HUES48 (cell line): Measurements from ENCODE around the gene GAN.
"Not testable (repeated sequence)": the region's sequence is repeated elsewhere in the genome, so short reads cannot be mapped to it uniquely, and the experiment has no call there.

ENCODE experiments used
- H3K27ac ChIP-seq: one replicate; pipeline ENCODE4 v1.7.0; 2013; ENCODE audit warnings: low read depth, low read length, inconsistent platforms
- H3K27me3 ChIP-seq: 2 replicates; pipeline ENCODE4 v1.6.1; 2013; ENCODE audit warnings: mild to moderate bottlenecking, low read length; ENCODE audit not compliant: control insufficient read depth, insufficient read depth
- H3K36me3 ChIP-seq: 2 replicates; pipeline ENCODE4 v1.6.1; 2013; ENCODE audit warnings: low read length; ENCODE audit not compliant: control insufficient read depth, insufficient read depth
- H3K4me1 ChIP-seq: 2 replicates; pipeline ENCODE4 v1.6.1; 2013; ENCODE audit warnings: mild to moderate bottlenecking, low read length; ENCODE audit not compliant: control insufficient read depth, insufficient read depth
- H3K4me3 ChIP-seq: 2 replicates; pipeline ENCODE4 v1.5.1; 2013; ENCODE audit warnings: mild to moderate bottlenecking, low read depth, low read length
- H3K9ac ChIP-seq: 2 replicates; pipeline ENCODE4 v1.6.1; 2013; ENCODE audit warnings: mild to moderate bottlenecking, low read depth, low read length, moderate library complexity
- H3K9me3 ChIP-seq: 2 replicates; pipeline ENCODE4 v1.6.1; 2013; ENCODE audit warnings: low read length; ENCODE audit not compliant: control insufficient read depth, insufficient read depth

GAN gene

GRCh38 chr16:81399909-81400308 lies 85.1 kb downstream of the GAN start:
- no peaks in the 10 kb centered on the region for H3K36me3 ChIP-seq
- H3K9me3 ChIP-seq, result no peaks in the 10 kb centered on the region; the same call in 1 of the 2 replicates
- no peak overlapping the region for H3K4me3 ChIP-seq
- H3K4me1 ChIP-seq, result no peaks in the 10 kb centered on the region
- H3K27me3 ChIP-seq, result peaks cover 4% of the 10 kb centered on the region; the same call in 1 of the 2 replicates
- H3K27ac ChIP-seq, result no peak overlapping the region
- no peak overlapping the region for H3K9ac ChIP-seq

GRCh38 chr16:81401035-81401950 lies 86.5 kb downstream of the GAN start:
- Histone ChIP-seq H3K36me3 (no peaks in the 10 kb centered on the region), H3K4me3 (no peak overlapping the region), H3K4me1 (peaks cover 5% of the 10 kb centered on the region; the same call in 1 of the 2 replicates), H3K9ac (no peak overlapping the region), H3K27me3 (peaks cover 4% of the 10 kb centered on the region; the same call in 1 of the 2 replicates), H3K9me3 (no peaks in the 10 kb centered on the region; the same call in 1 of the 2 replicates), H3K27ac (no peak overlapping the region)

GRCh38 chr16:81403208-81403600 lies 88.4 kb downstream of the GAN start:
- no peak overlapping the region for H3K4me3 ChIP-seq
- H3K9ac ChIP-seq, result no peak overlapping the region
- H3K27ac ChIP-seq, result no peak overlapping the region
- no peaks in the 10 kb centered on the region for H3K36me3 ChIP-seq
- H3K27me3 ChIP-seq, result peaks cover 4% of the 10 kb centered on the region; the same call in 1 of the 2 replicates
- peaks cover 5% of the 10 kb centered on the region; the same call in 1 of the 2 replicates for H3K4me1 ChIP-seq
- H3K9me3 ChIP-seq, result no peaks in the 10 kb centered on the region; the same call in 1 of the 2 replicates

DNA sequence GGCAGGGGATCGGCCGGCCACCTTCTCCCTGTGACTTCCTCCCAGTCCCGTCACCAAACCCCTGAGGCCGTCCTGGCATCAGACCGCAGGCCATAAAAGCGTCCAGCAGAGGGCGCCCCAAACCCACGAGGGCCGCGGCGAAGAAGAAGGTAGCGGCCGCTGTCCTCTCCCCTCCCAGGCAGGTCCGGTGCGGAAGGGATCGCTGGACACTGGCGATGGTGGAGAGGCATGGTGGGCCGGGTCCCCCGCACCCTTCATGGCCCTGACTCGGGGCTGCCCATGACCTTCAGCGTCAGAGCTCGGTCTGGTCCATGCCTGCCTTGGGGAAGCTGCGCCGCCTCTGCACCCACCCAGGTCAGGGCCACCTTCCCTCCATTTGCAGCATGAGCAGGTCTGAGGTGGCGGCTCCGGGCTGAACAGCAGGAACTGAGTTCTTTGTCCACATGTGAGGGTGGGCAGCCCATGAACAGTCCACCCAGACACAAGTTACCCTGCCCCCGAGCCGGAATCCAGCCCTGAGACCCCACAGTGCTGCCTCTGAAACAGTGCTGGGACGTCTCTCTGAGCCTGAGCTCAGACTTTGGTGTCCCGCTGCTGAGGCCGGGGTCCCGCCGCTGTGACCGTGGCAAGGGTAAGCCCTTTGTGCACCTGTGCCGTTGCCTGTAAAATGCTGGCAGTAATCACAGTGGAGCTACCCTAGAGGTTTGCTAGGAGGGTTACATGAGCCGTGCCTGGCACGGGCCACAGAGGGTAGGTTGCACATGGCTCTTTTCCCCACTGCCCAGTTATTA lies 89.0 kb downstream of the GAN start:
- Histone ChIP-seq H3K27me3 (peaks cover 4% of the 10 kb centered on the region; the same call in 1 of the 2 replicates), H3K9me3 (no peaks in the 10 kb centered on the region; the same call in 1 of the 2 replicates), H3K9ac (no peak overlapping the region; the same call in 1 of the 2 replicates), H3K4me1 (peaks cover 5% of the 10 kb centered on the region; the same call in 1 of the 2 replicates), H3K36me3 (no peaks in the 10 kb centered on the region), H3K27ac (no peak overlapping the region), H3K4me3 (peak overlapping the region; percentile 60)

DNA sequence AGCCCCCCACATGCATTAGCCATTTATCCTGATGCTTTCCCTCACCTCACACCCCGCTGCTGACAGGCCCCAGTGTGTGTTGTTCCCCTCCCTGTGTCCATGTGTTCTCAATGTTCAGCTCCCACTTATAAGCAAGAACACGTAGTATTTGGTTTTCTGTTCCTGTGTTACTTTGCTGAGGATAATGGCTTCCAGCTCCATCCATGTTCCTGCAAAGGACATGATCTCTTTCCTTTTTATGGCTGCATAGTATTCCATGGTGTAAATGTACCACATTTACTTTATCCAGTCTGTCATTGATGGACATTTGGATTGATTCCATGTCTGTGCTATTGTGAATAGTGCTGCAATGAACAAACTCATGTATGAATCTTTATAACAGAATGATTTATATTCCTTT lies 90.2 kb downstream of the GAN start:
- not testable (repeated sequence) for H3K9me3 ChIP-seq, H3K4me1 ChIP-seq, H3K27me3 ChIP-seq, H3K9ac ChIP-seq, H3K36me3 ChIP-seq, H3K27ac ChIP-seq, H3K4me3 ChIP-seq

GRCh38 chr16:81405702-81406113 lies 90.9 kb downstream of the GAN start:
- H3K27ac ChIP-seq, result peak overlapping the region; percentile 33
- no peak overlapping the region for H3K4me3 ChIP-seq
- H3K36me3 ChIP-seq, result no peaks in the 10 kb centered on the region
- H3K9ac ChIP-seq, result no peak overlapping the region
- H3K4me1 ChIP-seq, result peaks cover 6% of the 10 kb centered on the region; the same call in 1 of the 2 replicates
- H3K9me3 ChIP-seq, result no peaks in the 10 kb centered on the region
- peaks cover 4% of the 10 kb centered on the region; the same call in 1 of the 2 replicates for H3K27me3 ChIP-seq

DNA sequence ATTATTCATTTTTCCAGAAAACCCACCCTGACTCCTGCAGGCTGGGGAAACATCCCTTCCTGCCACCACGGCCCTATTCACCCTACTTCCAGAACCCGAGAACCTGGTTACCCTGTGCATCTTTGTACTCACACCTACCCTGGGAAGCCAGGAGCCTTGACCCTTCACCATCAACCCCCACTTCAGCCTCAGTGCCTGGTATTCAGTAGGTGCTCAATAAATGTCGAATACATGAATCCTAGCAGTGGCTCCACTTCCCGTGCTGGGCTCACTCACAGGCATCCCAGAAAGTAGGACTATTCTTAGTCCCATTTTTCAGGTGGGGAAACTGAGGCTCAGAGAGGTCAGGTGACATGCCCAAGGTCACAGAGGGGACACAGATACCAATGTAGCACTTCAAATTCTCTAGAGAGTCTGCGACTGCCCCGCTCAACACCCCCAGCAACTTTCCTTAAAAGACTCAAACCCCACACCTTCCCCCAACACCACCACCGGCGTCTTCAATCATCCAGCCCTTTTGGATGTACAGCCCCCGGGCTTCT lies 93.7 kb downstream of the GAN start:
- Histone ChIP-seq H3K4me1 (peaks cover 10% of the 10 kb centered on the region; the same call in 1 of the 2 replicates), H3K27ac (no peak overlapping the region), H3K4me3 (no peak overlapping the region), H3K9me3 (no peaks in the 10 kb centered on the region), H3K36me3 (no peaks in the 10 kb centered on the region), H3K27me3 (peaks cover 4% of the 10 kb centered on the region; the same call in 1 of the 2 replicates), H3K9ac (no peak overlapping the region)

DNA sequence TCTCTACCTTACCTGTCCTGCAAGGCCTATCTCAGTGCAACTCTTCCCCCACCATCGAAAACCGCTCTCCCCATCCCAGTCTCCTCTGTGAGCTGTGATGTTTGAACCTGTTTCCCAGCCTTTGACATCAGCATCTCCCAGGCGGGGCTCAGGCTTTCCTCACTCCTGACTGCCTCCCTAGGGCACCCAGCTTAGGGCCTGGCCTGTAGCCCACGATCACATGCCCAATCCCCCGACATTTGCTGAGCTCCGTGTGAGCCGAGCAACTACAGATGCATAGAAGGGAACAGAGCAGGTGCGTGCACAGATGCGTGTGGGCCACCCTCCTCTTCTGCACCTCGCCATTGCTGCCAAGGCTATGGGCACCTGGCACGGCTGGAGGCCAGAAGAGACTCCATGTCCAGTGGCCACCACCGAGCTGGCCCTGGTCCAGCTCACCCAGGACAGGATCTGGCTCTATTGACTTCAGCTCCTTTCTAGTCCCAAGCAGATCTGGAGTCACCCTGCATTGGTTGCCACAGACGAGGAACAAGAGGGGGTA lies 94.3 kb downstream of the GAN start:
- Histone ChIP-seq H3K36me3 (no peaks in the 10 kb centered on the region), H3K27me3 (no peaks in the 10 kb centered on the region), H3K9me3 (no peaks in the 10 kb centered on the region), H3K4me1 (peaks cover 10% of the 10 kb centered on the region; the same call in 1 of the 2 replicates), H3K4me3 (no peak overlapping the region), H3K27ac (no peak overlapping the region), H3K9ac (no peak overlapping the region)

- H3K27me3 ChIP-seq, result no peaks in the 10 kb centered on the region
- no peak overlapping the region; the same call in 1 of the 2 replicates for H3K9ac ChIP-seq
- H3K36me3 ChIP-seq, result no peaks in the 10 kb centered on the region
- peaks cover 16% of the 10 kb centered on the region for H3K4me1 ChIP-seq
- no peak overlapping the region; the same call in 1 of the 2 replicates for H3K4me3 ChIP-seq
- no peaks in the 10 kb centered on the region for H3K9me3 ChIP-seq
- H3K27ac ChIP-seq, result no peak overlapping the region
Observed at GRCh38 chr16:81410643-81411293, 96.0 kb downstream of the GAN start.
